HG03558 (cell line): ENCODE data around the gene XAF1.
"Not testable (repeated sequence)": the region's sequence is repeated elsewhere in the genome, so short reads cannot be mapped to it uniquely, and the experiment has no call there.

Experiments used
- ATAC-seq: cut with Tn5 transposase; IDR thresholded peaks from one replicate; pipeline ENCODE4 v1.9.1; 2021; ENCODE audit warnings: moderate number of reproducible peaks; ENCODE audit not compliant: unreplicated experiment; ENCODE audit errors: extremely low read depth

XAF1 gene

GRCh38 chr17:6755731-6756184, at the start of gene XAF1:
XAF1 (plus strand) TSS chr17:6756046; CDS start chr17:6756079, 33 bp downstream.
- ATAC-seq: no peak

DNA sequence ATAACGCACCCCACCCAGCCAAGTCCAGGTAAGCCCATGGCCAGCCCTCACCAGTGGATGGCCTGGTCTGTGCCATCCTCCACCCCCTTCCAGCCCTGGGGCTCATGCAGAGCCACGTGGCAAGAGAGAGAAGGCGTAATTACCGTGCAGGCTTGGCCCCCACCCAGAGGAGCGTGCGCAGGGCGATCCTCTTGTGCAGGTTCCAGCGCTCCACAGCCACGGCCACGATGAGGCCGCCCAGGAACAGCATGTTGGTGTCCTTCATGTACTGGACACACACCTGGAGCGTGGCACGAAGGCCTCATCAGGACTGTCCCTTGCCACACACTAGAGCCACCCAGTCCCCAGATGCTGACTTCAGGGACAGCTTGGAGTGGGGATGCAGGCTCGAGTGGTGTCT, 49.3 kb upstream of the XAF1 start:
- no peak for ATAC-seq

DNA sequence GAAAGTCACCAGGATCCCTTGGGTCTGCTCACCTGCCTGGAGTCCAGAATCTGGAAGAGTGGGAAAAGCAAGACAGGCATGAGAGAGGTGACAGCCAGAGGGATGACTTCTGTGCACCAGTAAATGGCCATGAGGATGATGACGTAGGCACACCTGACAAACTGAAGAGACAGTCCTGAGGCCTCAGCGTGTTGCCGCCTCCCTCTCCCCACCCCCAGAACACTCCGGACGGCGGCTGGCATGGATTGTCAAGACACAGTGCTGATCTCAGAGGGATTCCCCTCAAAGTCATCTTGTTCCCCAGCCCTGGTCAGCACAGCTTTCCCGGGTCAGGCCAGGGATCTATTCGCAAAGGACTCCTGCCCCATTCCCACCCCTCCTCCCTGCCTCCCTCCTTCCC, 48.9 kb upstream of the XAF1 start:
- no peak for ATAC-seq

- no peak for ATAC-seq
Measured at GRCh38 chr17:6708357-6708961, 47.4 kb upstream of the XAF1 start.

DNA sequence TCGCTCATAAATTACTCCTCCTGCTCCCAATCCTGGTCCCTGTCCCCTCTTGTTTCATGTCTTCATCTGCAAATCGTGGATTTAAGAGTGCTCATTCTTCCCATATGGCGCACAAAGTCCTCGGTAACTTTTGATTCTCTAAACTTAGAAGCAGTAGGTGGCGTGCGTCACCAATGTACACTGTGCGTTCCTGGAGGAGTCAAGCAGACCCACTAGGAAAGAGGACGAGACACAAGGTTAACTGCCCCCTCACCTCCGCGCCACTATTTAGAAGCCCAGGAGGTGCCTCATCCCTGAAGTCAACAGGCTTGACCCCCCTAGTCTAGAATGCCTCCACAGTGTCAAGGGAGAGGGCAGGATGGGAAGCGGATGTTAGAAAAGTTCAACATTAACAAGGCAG, 45.5 kb upstream of the XAF1 start:
- ATAC-seq: no peak

DNA sequence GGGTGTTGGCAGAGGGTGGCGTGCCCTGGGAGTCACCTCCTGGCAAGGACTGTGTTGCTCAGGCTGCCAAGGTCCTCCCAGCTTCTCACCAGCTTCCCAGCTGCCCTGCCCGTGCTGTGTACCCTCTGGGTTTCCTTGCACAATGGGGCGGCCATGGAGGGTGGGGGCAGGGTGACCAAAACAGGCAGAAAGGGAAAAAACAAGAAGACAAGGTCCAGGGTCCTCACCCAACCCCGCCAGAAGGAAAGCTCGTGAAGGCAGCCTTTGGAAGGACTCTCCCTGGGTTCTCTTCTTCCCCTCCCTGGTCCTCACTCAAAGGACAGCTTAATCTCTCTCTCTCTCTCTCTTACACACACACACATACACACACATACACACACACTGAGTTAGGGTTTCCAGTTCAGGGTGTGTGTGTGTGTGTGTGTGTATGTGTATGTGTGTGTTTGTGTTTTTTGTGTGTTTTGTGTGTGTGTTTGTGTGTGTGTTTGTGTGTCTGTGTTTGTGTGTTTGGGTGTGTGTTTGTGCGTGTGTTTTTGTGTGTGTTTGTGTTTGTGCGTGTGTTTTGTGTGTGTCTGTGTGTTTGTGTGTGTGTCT, 44.7 kb upstream of the XAF1 start:
- no peak for ATAC-seq

GRCh38 chr17:6711681-6712057, 44.2 kb upstream of the XAF1 start:
- no peak for ATAC-seq

DNA sequence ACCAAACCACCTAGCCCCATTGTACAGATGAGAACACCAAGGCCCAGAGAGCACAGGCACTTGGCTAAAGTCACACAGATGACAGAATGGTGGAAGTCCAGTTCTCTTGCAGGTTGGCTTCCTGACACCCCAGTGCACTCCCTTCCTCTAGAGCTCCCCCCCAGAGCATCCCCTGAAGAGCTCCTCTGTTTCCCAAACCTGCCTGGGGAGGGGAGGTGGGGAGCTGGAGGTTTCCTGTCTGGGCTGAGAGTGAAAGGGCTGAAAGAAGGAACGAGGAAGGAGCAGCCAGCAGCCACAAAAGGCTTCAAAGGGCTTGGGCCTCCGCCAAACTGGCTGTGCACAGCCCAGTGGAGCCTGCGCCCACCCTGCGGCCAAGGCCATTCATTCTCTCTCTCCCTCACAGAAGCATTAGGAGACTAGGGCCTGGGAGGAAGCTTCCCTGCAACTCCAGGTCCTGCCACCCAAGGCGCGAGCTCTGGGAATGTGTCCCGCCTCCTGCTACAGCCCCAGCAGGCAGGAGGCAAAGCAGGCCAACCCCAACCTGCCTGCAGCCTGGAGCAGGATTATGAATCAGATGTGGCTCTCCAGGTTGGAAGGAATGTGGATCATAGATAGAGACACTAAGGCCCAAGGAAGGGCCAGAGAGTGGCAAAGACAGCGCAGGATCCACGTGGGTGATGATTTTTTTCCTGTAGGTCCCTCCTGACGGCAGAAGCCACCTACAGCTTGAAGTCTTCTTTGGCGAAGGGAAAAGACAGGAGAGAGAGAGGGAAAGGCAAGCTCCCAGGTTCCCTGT, 43.6 kb upstream of the XAF1 start:
- ATAC-seq: no peak

DNA sequence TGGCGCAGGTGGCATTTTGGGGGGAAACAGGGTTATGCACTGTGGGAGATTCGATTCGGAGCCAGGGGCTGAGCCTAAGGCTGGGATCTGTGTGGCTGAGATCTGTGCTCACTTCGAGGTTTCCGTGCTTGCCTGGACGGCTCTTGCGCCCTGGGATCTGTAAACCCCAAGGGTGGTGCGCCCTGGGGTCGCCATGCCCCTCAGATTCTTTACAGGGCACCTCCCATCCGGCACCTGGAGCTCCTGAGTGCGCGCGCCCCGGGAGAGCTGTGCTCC, 43.1 kb upstream of the XAF1 start:
- no peak for ATAC-seq

- no peak for ATAC-seq
Measured at GRCh38 chr17:6713130-6713917, 42.5 kb upstream of the XAF1 start, which contains the start of gene SLC13A5. SLC13A5 (minus strand) TSS chr17:6713369; CDS start chr17:6713333, 36 bp downstream.

DNA sequence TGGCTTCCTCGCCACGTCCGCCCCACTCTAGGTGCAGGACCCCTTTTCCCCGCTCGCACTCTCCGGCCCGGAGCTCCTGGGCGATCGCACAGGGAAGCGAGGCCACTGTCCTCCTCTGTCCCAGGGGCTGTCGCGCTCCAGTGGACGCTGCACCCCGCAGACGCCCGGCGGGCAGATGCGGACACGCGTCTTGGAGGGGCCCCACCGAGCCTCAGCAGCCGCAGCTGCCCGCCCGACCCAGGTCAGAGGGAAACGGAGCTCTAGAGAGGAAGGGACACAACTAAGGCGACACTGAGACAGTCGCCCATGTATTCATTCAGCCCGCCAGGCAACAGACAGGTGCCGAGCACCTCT, 42.0 kb upstream of the XAF1 start:
- ATAC-seq: no peak

- no peak for ATAC-seq
Measured at GRCh38 chr17:6714315-6714874, 41.5 kb upstream of the XAF1 start.

- no peak for ATAC-seq
Measured at GRCh38 chr17:6716736-6717135, 39.1 kb upstream of the XAF1 start.

- ATAC-seq: no peak
Measured at GRCh38 chr17:6721744-6722143, 34.1 kb upstream of the XAF1 start.

- ATAC-seq: no peak
Measured at GRCh38 chr17:6724009-6724408, 31.8 kb upstream of the XAF1 start.

DNA sequence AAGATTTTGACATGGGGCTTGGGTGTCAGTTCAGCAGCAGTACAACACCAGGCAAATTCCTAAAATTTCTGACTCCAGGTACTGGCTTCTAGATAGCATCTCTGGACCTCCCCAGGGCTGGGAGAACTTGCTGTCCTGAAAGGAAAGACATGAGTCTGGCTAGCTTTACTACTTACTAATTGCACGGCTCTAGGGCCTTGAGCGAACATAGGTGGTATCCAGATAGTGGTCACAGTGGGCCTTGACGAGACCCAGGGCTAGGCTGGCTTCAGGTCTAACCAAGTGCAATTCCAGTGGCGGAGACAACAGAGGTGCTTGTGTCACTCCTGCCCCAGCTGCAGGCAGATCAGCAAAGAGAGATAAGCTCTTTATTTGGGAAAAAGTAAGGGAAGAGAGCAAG, 26.3 kb upstream of the XAF1 start:
- ATAC-seq: no peak

DNA sequence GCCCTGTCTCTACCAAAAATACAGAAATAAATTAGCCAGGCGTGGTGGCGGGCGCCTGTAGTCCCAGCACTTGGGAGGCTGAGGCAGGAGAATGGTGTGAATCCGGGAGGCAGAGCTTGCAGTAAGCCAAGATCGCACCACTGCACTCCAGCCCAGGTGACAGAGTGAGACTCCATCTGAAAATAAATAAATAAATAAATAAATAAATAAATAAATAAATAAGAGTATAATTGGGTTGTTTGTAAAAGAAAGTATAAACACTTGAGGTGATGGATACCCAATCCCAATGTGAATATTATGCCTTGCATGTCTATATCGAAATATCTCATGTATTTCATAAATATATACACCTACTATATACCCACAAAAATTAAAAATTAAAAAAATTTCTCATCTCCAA, 9.2 kb upstream of the XAF1 start:
- ATAC-seq: not testable (repeated sequence)

- no peak for ATAC-seq
Measured at GRCh38 chr17:6748617-6749016, 7.2 kb upstream of the XAF1 start.

DNA sequence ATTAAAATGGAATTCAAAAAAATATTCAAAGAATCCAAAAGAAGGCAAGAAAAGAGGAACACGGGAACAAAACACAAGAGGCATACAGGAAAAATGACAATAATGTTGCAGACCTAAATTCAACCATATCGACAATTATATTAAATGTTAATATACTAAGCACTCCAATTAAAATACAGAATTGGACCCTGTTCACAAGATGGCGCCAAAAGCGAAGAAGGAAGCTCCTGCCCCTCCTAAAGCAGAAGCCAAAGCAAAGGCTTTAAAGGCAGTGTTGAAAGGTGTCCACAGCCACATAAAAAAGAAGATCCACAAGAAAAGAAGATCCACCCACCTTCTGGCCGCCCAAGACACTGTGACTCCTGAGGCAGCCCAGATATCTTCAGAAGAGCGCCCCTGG, 6.3 kb upstream of the XAF1 start:
- ATAC-seq: no peak

GRCh38 chr17:6752068-6752909, 3.6 kb upstream of the XAF1 start:
- ATAC-seq: no peak
